ENCODE measurements around the gene PCK2.

- TF ChIP-seq POLR2A (IDR thresholded peaks at IDR 0.05; ENCODE audit: extremely low read depth, insufficient read length), result no peak
- TF ChIP-seq, protein P1, sequence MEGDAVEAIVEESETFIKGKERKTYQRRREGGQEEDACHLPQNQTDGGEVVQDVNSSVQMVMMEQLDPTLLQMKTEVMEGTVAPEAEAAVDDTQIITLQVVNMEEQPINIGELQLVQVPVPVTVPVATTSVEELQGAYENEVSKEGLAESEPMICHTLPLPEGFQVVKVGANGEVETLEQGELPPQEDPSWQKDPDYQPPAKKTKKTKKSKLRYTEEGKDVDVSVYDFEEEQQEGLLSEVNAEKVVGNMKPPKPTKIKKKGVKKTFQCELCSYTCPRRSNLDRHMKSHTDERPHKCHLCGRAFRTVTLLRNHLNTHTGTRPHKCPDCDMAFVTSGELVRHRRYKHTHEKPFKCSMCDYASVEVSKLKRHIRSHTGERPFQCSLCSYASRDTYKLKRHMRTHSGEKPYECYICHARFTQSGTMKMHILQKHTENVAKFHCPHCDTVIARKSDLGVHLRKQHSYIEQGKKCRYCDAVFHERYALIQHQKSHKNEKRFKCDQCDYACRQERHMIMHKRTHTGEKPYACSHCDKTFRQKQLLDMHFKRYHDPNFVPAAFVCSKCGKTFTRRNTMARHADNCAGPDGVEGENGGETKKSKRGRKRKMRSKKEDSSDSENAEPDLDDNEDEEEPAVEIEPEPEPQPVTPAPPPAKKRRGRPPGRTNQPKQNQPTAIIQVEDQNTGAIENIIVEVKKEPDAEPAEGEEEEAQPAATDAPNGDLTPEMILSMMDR (IDR thresholded peaks at IDR 0.05; ENCODE audit: low read depth, low read length), result no peak
These were observed 2.0 kb upstream of the PCK2 start for GRCh38 chr14:24092110-24092504.
